HG03159 (cell line): Measurements from ENCODE around the gene GARS1.

Source experiments
- ATAC-seq: cut with Tn5 transposase; IDR thresholded peaks from one replicate; pipeline ENCODE4 v1.9.1; 2021; ENCODE audit warnings: mild to moderate bottlenecking, moderate library complexity; ENCODE audit not compliant: unreplicated experiment

Gene GARS1, protein sequence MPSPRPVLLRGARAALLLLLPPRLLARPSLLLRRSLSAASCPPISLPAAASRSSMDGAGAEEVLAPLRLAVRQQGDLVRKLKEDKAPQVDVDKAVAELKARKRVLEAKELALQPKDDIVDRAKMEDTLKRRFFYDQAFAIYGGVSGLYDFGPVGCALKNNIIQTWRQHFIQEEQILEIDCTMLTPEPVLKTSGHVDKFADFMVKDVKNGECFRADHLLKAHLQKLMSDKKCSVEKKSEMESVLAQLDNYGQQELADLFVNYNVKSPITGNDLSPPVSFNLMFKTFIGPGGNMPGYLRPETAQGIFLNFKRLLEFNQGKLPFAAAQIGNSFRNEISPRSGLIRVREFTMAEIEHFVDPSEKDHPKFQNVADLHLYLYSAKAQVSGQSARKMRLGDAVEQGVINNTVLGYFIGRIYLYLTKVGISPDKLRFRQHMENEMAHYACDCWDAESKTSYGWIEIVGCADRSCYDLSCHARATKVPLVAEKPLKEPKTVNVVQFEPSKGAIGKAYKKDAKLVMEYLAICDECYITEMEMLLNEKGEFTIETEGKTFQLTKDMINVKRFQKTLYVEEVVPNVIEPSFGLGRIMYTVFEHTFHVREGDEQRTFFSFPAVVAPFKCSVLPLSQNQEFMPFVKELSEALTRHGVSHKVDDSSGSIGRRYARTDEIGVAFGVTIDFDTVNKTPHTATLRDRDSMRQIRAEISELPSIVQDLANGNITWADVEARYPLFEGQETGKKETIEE

DNA sequence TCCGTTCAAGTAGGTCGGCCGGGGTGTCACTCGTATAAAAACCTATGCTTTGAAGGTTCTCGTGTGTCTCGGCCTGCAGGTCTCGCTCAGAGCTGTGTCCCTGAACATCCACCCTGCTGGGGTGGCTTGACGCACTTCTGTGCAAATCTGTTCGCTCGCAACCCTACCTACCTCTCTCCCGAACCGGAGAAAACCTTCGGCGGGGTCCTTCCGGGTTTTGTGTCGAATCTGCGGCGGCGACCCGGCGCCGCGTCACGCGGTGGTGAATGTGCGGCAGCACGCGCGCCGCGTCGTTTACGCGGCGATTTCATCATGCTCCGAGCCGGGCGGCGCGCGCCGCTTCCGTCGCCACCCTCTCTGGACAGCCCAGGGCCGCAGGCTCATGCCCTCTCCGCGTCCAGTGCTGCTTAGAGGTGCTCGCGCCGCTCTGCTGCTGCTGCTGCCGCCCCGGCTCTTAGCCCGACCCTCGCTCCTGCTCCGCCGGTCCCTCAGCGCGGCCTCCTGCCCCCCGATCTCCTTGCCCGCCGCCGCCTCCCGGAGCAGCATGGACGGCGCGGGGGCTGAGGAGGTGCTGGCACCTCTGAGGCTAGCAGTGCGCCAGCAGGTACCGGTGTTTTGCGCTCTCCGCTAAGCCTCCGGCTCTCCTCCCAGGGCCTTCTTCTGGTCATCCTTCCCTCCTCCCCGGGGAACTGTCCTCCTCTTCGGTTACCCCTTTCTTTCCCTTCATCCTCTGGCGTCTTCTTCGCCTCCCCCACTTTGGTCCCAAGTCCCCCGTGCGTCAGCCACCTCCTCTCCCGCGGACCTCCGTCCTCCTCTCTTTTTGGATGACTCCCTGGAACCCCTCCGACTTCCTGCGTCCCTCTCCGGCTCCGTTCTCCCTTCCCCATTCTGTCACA lies at the start of gene GARS1:
Gene GARS1 (plus strand): TSS at position 339 of the 896 bp plus-strand sequence. CDS start 44 bp downstream, at position 383.
- ATAC-seq = peak; percentile 87

GRCh38 chr7:30545791-30546555 lies 48.7 kb upstream of the GARS1 start:
- ATAC-seq = no peak

- no peak for ATAC-seq
Observed at GRCh38 chr7:30546596-30546995, 48.1 kb upstream of the GARS1 start.

DNA sequence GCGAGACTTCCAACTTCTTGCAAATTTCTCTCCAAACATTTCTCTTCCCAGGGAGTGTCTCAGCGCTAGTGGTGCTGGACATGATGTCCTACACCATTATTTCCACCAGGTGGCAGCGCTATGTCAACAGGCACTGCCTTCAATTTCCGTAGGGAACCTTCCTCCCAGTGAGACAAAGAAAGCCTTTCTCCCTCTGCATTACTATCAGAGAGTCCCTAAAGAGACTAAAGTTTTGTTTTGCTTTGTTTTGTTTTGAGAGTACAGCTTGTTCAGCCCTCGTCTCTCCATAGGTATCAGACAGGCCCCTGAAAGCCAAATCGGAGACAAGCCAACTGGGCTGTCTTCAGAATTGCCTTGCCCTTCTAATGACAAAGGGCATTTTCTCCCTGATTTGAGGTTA lies 45.8 kb upstream of the GARS1 start:
- ATAC-seq = no peak

GRCh38 chr7:30549931-30550493 lies 44.7 kb upstream of the GARS1 start:
- ATAC-seq = no peak

DNA sequence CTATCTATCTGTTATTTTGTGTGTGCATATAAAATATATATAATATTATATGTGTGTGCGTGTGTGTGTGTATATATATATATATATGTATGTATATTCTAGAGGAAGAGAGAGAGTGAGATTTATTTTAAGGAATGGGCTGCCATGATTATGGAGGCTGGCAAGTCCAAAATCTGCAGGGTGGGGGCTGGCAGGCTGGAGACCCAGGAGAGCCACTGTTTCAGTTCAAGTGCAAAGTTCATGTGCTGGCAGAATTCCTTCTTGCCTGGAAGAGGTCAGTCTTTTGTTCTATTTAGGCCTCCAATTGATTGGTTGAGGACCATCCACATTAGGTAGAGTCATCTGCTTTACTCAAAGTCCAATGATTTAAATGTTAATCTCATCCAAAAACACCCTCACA lies 42.3 kb upstream of the GARS1 start:
- no peak for ATAC-seq

DNA sequence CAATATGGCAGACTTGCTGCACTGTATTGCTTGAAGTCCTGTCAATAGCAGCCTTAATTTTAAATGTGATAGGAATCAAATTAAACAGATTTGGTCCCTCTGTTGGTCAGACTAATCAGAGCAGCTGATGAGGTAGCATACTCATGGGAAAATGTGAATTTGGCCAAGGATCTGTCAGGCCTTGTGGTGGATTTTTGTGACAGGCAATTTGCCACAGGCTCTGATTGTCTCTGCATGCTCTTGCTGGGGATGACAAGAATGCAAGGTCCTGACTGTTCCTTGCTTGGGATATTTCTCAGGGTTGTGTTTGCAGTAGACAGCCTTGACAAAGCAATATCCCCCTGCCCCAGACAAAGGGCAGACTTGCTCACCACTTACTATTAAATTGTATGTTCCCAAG lies 41.5 kb upstream of the GARS1 start:
- ATAC-seq = no peak

- no peak for ATAC-seq
Observed at GRCh38 chr7:30553546-30553945, 41.1 kb upstream of the GARS1 start.

DNA sequence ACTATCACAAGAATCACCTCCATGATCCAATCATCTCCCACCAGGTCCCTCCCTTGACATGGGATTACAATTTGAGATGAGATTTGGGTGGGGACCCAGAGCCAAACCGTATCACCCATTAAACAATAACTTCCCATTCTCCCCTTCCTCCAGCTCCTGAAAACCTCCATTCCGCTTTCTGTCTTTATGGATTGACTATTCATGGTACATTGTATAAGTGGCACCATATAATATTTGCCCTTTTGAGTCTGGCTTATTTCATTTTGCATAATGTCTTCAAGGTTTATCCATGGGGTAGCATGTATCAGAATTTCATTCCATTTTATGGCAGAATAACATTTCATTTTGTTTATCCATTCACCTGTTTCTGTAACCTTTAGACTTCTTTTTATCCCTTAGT lies 39.2 kb upstream of the GARS1 start:
- ATAC-seq = no peak

GRCh38 chr7:30556840-30557239 lies 37.8 kb upstream of the GARS1 start:
- no peak for ATAC-seq

DNA sequence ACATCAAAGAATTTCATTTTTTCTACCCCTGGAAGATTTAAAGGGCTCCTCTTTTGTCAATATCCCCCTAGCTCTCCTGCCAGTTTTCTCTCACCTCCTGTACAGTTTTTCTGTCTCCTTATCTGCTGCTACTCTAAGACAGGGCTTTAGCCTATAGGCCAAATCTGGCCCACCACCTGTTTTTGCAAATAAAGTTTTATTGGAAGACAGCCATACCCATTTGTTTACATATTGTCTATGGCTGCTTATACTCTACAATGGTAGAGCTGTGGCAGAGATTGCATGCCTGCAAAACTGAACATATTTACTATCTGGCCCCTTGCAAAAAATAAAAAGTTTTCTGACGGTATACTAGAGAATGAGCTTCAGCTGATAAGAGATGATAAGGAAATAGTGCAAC lies 37.4 kb upstream of the GARS1 start:
- ATAC-seq = no peak

DNA sequence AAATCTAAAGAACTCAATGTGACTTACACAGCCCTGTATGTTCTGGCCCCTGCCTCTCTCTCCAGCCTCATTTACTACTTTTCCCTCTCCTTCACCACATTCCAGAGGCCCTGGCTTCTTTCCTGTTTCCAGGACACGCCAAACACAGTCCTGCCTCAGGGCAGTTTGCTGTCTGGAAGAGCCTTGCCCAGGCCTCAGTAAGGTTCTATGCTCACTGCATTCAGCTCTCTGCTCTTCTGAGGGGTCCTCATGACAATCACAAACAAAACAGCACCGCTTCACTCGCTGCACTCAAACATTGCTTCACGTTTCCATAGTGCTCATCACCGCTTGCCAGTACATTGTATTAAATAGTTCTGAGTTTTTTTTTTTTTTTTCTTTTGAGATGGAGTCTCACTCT lies 35.1 kb upstream of the GARS1 start:
- no peak for ATAC-seq

DNA sequence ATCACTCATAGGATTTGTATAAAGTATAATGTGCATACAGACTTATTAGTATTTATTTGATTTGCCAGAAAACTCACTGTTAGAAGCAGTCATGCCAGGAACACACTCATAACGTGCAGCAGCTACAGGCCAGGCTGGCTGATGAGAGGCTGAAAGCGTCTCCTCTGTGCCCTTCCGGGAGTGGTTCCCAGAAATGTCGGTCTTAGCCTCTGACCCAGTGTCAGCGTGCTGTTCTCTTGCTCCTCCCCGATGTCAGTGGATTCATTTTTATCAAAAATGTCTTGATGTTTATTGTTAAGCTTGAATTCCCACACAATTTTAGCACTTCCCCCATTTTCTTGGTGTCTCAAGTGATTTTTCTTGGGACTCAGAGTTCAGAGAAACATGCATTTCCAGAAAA lies 33.3 kb upstream of the GARS1 start:
- ATAC-seq = no peak

DNA sequence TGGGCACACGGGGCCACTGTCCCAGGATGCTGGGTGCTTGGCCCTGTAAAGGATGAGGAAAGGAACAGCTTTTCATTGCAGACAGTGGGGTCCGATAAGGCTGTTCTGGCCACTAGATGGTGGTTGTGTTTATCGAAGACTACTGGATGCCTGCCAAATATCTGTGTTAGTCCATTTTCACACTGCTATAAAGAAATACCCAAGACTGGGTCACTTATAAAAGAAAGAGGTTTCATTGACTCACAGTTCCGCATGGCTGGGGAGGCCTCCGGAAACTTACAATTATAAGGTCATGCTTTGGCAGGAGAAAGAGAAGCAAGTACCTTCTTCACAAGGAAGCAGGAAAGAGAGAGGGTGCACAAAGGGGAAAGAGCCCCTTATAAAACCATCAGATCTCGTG lies 32.2 kb upstream of the GARS1 start:
- no peak for ATAC-seq

GRCh38 chr7:30562909-30563308 lies 31.8 kb upstream of the GARS1 start:
- no peak for ATAC-seq

DNA sequence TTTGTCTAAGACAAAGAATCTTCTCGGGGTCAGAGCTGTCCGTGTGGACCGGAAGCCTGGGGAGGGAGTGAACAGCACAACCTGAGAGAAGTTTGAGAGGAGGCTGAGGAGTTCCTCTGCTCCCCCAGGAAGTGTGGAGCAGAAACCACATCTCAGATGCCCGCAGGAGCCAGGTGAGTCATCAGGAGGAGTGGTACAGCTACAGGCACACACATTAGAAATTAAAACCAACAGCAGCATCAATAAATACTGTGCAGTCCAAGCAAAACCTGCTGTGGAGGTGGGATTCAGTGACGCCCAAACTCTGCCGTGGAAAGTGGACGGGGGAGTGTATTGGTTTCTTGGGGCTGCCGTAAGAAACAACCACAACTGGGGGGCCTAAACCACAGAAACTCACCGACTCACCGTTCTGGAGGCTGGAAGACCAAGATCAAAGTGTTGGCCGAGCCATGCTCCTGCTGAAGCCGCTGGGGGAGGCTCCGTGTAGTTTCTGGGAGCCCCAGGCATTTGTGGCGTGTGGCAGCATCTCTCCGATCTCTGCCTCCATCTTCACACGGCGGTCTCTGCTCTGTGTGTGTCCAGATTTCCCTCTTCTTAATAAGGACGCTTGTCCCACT lies 31.2 kb upstream of the GARS1 start:
- no peak for ATAC-seq

GRCh38 chr7:30564243-30564892 lies 30.3 kb upstream of the GARS1 start:
- ATAC-seq = peak; percentile 79

- ATAC-seq = no peak
Observed at GRCh38 chr7:30566596-30566995, 28.1 kb upstream of the GARS1 start.

- no peak for ATAC-seq
Observed at GRCh38 chr7:30567081-30567480, 27.6 kb upstream of the GARS1 start.
